GM12878 (cell line): ENCODE data around the gene TRAP1. TPM values are rescaled to one million over a fixed set of nuclear protein-coding genes. Genes with fewer than 3 reads are reported as not detected.

Experiments used
- ATAC-seq: fragments of 200-7000 bp; cut with Tn5 transposase; 3 replicates; pipeline ENCODE4 v1.9.1; 2020; ENCODE audit warnings: mild to moderate bottlenecking, moderate library complexity
- BruUV-seq: library from RNA; stranded (reverse); fragments of 400-500 nt; replicated peaks from 2 replicates; lab custom pipeline; 2021; lab: Mats Ljungman, UMichigan
- CTCF ChIA-PET: fragments of 300-600 bp; sonication (Branson Sonifier 250); formaldehyde crosslinking; extraction: SDS; loops from one replicate; lab custom pipeline; 2021; ENCODE audit warnings: inconsistent platforms; lab: Yijun Ruan, JAX
- POLR2A ChIA-PET: fragments of 350-600 bp; formaldehyde crosslinking; extraction: SDS; loops from one replicate; lab custom pipeline; 2021; ENCODE audit warnings: inconsistent platforms; lab: Charles Lee
- RAD21 ChIA-PET: fragments of 300-600 bp; sonication (Branson Sonifier 250); formaldehyde crosslinking; loops from one replicate; lab custom pipeline; 2023; ENCODE audit warnings: antibody characterized with exemption; ENCODE audit not compliant: unreplicated experiment; lab: Charles Lee
- SMC1A ChIA-PET: fragments of 300-600 bp; sonication (Branson Sonifier 250); formaldehyde crosslinking; loops from one replicate; lab custom pipeline; 2023; ENCODE audit not compliant: unreplicated experiment, uncharacterized antibody; lab: Charles Lee
- DNase-seq: peaks from one replicate; pipeline ENCODE4 v3.0.0-alpha.2; 2011; ENCODE audit warnings: low read depth, low spot score
- FAIRE-seq: peaks from 3 replicates; lab custom pipeline; 2011; peaks lifted over from hg19 to GRCh38; lab: Jason Lieb, UNC
- H2AFZ ChIP-seq: 2 replicates; pipeline ENCODE4 v1.6.0; 2011; ENCODE audit warnings: low read depth, low read length, control low read depth; ENCODE audit not compliant: control insufficient read depth
- H3K27ac ChIP-seq: 2 replicates; pipeline ENCODE4 v1.5.1; 2011; ENCODE audit warnings: control low read depth; ENCODE audit not compliant: control insufficient read depth, insufficient read depth
- H3K27me3 ChIP-seq, 2 experiments: replicated peaks in 1 of 2; 2 replicates each; pipeline versions ENCODE4 v1.6.0 to v1.6.1; 2011; ENCODE audit warnings: low read length in 1 of 2; ENCODE audit not compliant: control insufficient read depth in 2 of 2, insufficient read depth in 2 of 2
- H3K36me3 ChIP-seq, 2 experiments: 2 replicates each; pipeline ENCODE4 v1.5.1; 2011; ENCODE audit warnings: low read length in 1 of 2; ENCODE audit not compliant: control insufficient read depth in 2 of 2, insufficient read depth in 2 of 2
- H3K4me1 ChIP-seq: 2 replicates; pipeline ENCODE4 v1.6.1; 2011; ENCODE audit warnings: mild to moderate bottlenecking, low read length, moderate library complexity, mixed read lengths; ENCODE audit not compliant: control insufficient read depth, insufficient read depth
- H3K4me2 ChIP-seq: 2 replicates; pipeline ENCODE4 v1.6.0; 2011; ENCODE audit warnings: control low read depth; ENCODE audit not compliant: control insufficient read depth, insufficient read depth
- H3K4me3 ChIP-seq: fragments of 200-600 bp; sonication (generic); 2 replicates; pipeline ENCODE4 v1.5.1; 2016
- H3K79me2 ChIP-seq: 2 replicates; pipeline ENCODE4 v1.6.0; 2011; ENCODE audit warnings: low read length; ENCODE audit not compliant: control insufficient read depth, insufficient read depth
- H3K9ac ChIP-seq: 2 replicates; pipeline ENCODE4 v1.8.0; 2011; ENCODE audit warnings: low read length, control low read depth, mixed read lengths; ENCODE audit not compliant: control insufficient read depth, insufficient read depth
- H3K9me3 ChIP-seq: replicated peaks from 3 replicates; pipeline ENCODE4 v1.5.1; 2011; ENCODE audit warnings: mild to moderate bottlenecking, low read length; ENCODE audit not compliant: control insufficient read depth, insufficient read depth
- H4K20me1 ChIP-seq: 2 replicates; pipeline ENCODE4 v1.6.0; 2011; ENCODE audit not compliant: control insufficient read depth, insufficient read depth
- ASH2L ChIP-seq: fragments of 300-600, 200-600 bp; sonication (generic); IDR thresholded peaks from 2 replicates; pipeline ENCODE4 v1.6.1; 2017; ENCODE audit warnings: low read depth, mild to moderate bottlenecking, borderline replicate concordance
- BCL11A ChIP-seq: IDR thresholded peaks from 2 replicates; pipeline ENCODE4 v1.6.1; 2011; ENCODE audit warnings: low read depth, low read length
- CEBPB ChIP-seq, 2 experiments: fragments of 150-350 bp in 1 of 2; IDR thresholded peaks; 2 replicates each; pipeline ENCODE4 v1.6.1; 2012 to 2014; ENCODE audit warnings: low read depth in 2 of 2, low read length in 2 of 2, borderline replicate concordance in 1 of 2, inconsistent platforms in 1 of 2
- CHD2 ChIP-seq: IDR thresholded peaks from 2 replicates; pipeline ENCODE4 v1.6.1; 2011; ENCODE audit warnings: low read depth, low read length, improper control_type of control experiment, borderline replicate concordance
- FOXK2 ChIP-seq: fragments of 450-650 bp; IDR thresholded peaks from 2 replicates; pipeline ENCODE4 v1.6.1; 2017; ENCODE audit warnings: mild to moderate bottlenecking, moderate library complexity
- HDAC2 ChIP-seq: fragments of 200-600 bp; sonication (generic); IDR thresholded peaks from 2 replicates; pipeline ENCODE4 v1.6.1; 2017
- HDAC6 ChIP-seq: fragments of 200-600 bp; sonication (generic); IDR thresholded peaks from one replicate; pipeline ENCODE4 v1.8.0; 2017; ENCODE audit warnings: antibody characterized with exemption; ENCODE audit not compliant: unreplicated experiment
- IRF4 ChIP-seq: IDR thresholded peaks from 2 replicates; pipeline ENCODE4 v1.6.1; 2011; ENCODE audit warnings: low read depth, low read length
- NFIC ChIP-seq: IDR thresholded peaks from 2 replicates; pipeline ENCODE4 v1.6.1; 2012; ENCODE audit warnings: low read depth, mild to moderate bottlenecking, inconsistent platforms, low read length, moderate library complexity
- PAX5 ChIP-seq: IDR thresholded peaks from 2 replicates; pipeline ENCODE4 v1.6.1; 2011; ENCODE audit warnings: low read depth, low read length, borderline replicate concordance
- RAD21 ChIP-seq: IDR thresholded peaks from 2 replicates; pipeline ENCODE4 v1.6.1; 2011; ENCODE audit warnings: mild to moderate bottlenecking, low read depth, low read length, moderate library complexity; ENCODE audit not compliant: insufficient read depth
- RFX5 ChIP-seq: IDR thresholded peaks from 2 replicates; pipeline ENCODE4 v1.6.1; 2011; ENCODE audit warnings: low read depth, low read length, improper control_type of control experiment
- SIX5 ChIP-seq: IDR thresholded peaks from 2 replicates; pipeline ENCODE4 v1.6.1; 2011; ENCODE audit warnings: mild to moderate bottlenecking, low read depth, low read length, moderate library complexity; ENCODE audit not compliant: severe bottlenecking
- SP1 ChIP-seq: IDR thresholded peaks from one replicate; pipeline ENCODE4 v1.6.1; 2011; ENCODE audit warnings: low read depth, low read length
- SPI1 ChIP-seq: IDR thresholded peaks from 2 replicates; pipeline ENCODE4 v1.6.1; 2011; ENCODE audit warnings: low read depth, mild to moderate bottlenecking, low read length, moderate library complexity, borderline replicate concordance; ENCODE audit not compliant: insufficient read depth
- TCF12 ChIP-seq: IDR thresholded peaks from 2 replicates; pipeline ENCODE4 v1.6.1; 2011; ENCODE audit warnings: low read depth, mild to moderate bottlenecking, low read length
- ZNF622 ChIP-seq: fragments of 450-650 bp; IDR thresholded peaks from 2 replicates; pipeline ENCODE4 v1.6.1; 2017; ENCODE audit warnings: mild to moderate bottlenecking, inconsistent platforms
- WGBS: methylation state at CpG from one replicate; pipeline ENCODE4 v1.1.6; 2016; ENCODE audit warnings: low lambda C conversion rate; ENCODE audit not compliant: insufficient replicate concordance, insufficient coverage; ENCODE audit errors: missing lambda C conversion rate; 5-methylcytosine and 5-hydroxymethylcytosine counted together
- in situ Hi-C: fragments of 300-500 bp; cut with MboI; formaldehyde crosslinking; loops from 9 replicates; pipeline ENCODE4 v1.14.3; 2018; ENCODE audit warnings: mixed read lengths
- intact Hi-C: fragments of 100-400 bp; cut with micrococcal nuclease; formaldehyde crosslinking; loops from one replicate; pipeline ENCODE4 v1.14.2; 2022; ENCODE audit not compliant: unreplicated experiment
- polyA plus RNA-seq, 11 experiments: library from polyadenylated mRNA; depleted of rRNA in 4 of 11; unstranded in 6 of 11; stranded (reverse) in 5 of 11; fragments of >200 nt; fragmentation: Nextera tagmentation in 4 of 11; fragmentation: Illumina TruSeq in 1 of 11; extraction: Ambion mirVana in 4 of 11; extraction: Trizol in 1 of 11; gene quantifications; 1 replicate in 1 of 11; 2 replicates in 10 of 11; pipeline versions ENCODE4 v1.2.1 to v1.2.3, GENCODE V29; 2011 to 2016; ENCODE audit warnings: inconsistent platforms in 2 of 11, missing spikeins in 2 of 11, low read depth in 1 of 11
- total RNA-seq, 4 experiments: library from RNA; depleted of rRNA in 3 of 4; stranded (reverse); fragments of >200 nt in 3 of 4; fragmentation: Illumina TruSeq in 1 of 4; extraction: Trizol in 1 of 4; gene quantifications; 2 replicates each; pipeline versions ENCODE4 v1.2.1 to v1.2.3, GENCODE V29; 2013 to 2021
- TF ChIP-seq, protein P1 (sequence below): IDR thresholded peaks from 2 replicates; pipeline ENCODE4 v1.6.1; 2012; ENCODE audit warnings: low read depth, low read length, improper control_type of control experiment
- TF ChIP-seq, protein P2 (sequence below): fragments of 450-650 bp; IDR thresholded peaks from 2 replicates; pipeline ENCODE4 v1.6.1; 2016; ENCODE audit warnings: mild to moderate bottlenecking

The TRAP1 gene
- total and polyA plus RNA-seq, 10 of the 15 experiments (the other 5 are each of a cell fraction or from before 2014, with no cell fraction given), result 16.3 to 442 (median 241) TPM

DNA sequence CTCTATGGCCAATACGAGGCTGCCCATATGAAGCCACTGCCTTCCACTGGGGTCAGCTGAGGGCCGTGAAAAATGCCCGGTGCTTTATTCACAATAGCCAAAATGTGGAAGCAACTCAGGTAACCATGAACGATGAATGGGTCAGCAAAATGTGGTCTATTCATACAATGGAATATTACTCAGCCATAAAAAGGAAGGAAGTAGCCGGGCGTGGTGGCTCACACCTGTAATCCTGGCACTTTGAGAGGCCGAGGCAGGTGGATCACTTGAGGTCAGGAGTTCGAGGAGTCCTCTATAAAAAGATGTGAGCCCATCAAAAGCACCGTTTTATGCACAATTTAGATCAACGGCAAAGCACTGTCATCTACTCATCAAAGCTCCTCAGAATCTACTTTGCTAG, 5.2 kb upstream of the TRAP1 start:
- Histone ChIP-seq H3K9me3 (no peaks in the 10 kb centered on the region), H3K79me2 (peaks cover 5% of the 10 kb centered on the region), H3K36me3 (no peaks in the 10 kb centered on the region; a peak in 2 of 4 replicates), H4K20me1 (no peaks in the 10 kb centered on the region), H3K27me3 (no peaks in the 10 kb centered on the region), H3K9ac (no peak overlapping the region), H3K27ac (no peak overlapping the region), H3K4me2 (no peak overlapping the region), H3K4me3 (no peak overlapping the region), H2AFZ (no peak overlapping the region), H3K4me1 (peaks cover 3% of the 10 kb centered on the region)
- intact Hi-C loops (no loop called here), in situ Hi-C loops (no loop called here)
- DNase-seq, result no peak
- ChIA-PET SMC1A (no interaction called here), CTCF (no interaction called here), RAD21 (no interaction called here), POLR2A (no interaction called here)
- no peak for ATAC-seq
- no TSS peak for BruUV-seq
- TF ChIP-seq, protein P1, sequence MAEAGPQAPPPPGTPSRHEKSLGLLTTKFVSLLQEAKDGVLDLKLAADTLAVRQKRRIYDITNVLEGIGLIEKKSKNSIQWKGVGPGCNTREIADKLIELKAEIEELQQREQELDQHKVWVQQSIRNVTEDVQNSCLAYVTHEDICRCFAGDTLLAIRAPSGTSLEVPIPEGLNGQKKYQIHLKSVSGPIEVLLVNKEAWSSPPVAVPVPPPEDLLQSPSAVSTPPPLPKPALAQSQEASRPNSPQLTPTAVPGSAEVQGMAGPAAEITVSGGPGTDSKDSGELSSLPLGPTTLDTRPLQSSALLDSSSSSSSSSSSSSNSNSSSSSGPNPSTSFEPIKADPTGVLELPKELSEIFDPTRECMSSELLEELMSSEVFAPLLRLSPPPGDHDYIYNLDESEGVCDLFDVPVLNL, result no peak
- TF ChIP-seq SPI1, result no peak
- TF ChIP-seq, protein P2, sequence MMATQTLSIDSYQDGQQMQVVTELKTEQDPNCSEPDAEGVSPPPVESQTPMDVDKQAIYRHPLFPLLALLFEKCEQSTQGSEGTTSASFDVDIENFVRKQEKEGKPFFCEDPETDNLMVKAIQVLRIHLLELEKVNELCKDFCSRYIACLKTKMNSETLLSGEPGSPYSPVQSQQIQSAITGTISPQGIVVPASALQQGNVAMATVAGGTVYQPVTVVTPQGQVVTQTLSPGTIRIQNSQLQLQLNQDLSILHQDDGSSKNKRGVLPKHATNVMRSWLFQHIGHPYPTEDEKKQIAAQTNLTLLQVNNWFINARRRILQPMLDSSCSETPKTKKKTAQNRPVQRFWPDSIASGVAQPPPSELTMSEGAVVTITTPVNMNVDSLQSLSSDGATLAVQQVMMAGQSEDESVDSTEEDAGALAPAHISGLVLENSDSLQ, result no peak
- FAIRE-seq, result no peak
- WGBS, result 64% methylated on average over 10 of the region's 10 CpGs

DNA sequence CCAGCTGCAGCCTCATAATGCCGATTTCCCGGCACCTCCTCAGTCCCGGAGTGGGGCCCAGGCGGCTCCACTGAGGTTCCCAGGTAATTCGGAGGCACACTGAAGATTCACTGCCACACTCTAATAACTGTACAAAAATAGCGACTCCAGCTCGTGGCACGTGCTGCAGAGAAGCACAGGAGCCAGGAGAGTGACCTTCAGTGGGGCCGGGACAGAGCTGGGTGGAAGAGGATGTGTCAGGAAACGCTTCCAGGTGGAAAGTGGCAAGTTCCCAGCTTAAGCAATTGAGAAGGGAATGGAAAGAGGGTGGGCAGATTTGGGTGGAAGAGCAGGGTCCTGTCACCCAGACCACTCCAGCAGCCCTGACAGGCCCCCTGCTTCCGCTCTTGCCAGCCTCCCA, 3.1 kb upstream of the TRAP1 start:
- no peak overlapping the region for H3K4me2 ChIP-seq
- no peak overlapping the region for H3K4me3 ChIP-seq
- ChIA-PET SMC1A (no interaction called here), CTCF (no interaction called here), POLR2A (interaction anchor here (0.5 kb wide), 1 partner anchor 99 kb away, joined by 3 read pairs; no protein-coding TSS in a partner anchor), RAD21 (no interaction called here)
- H3K79me2 ChIP-seq, result peaks cover 25% of the 10 kb centered on the region
- no peaks in the 10 kb centered on the region for H4K20me1 ChIP-seq
- H3K9ac ChIP-seq, result no peak overlapping the region
- H3K27ac ChIP-seq, result no peak overlapping the region
- DNase-seq (no peak), ATAC-seq (no peak), FAIRE-seq (no peak)
- H2AFZ ChIP-seq, result no peak overlapping the region
- peaks cover 3% of the 10 kb centered on the region for H3K4me1 ChIP-seq
- no TSS peak for BruUV-seq
- in situ Hi-C loops, result no loop called here
- 81% methylated on average over 11 of the region's 11 CpGs for WGBS
- H3K27me3 ChIP-seq, result no peaks in the 10 kb centered on the region
- intact Hi-C loops, result no loop called here
- H3K9me3 ChIP-seq, result no peaks in the 10 kb centered on the region
- no peaks in the 10 kb centered on the region for H3K36me3 ChIP-seq
- TF ChIP-seq SIX5 (no peak), CHD2 (no peak), ZNF622 (no peak), BCL11A (no peak), HDAC6 (no peak), CEBPB (IDR thresholded peaks at IDR 0.05; ENCODE audit: borderline replicate concordance in 1 of 2, low read depth in 2 of 2, low read length in 2 of 2) (no peak), HDAC2 (no peak), FOXK2 (no peak), RFX5 (no peak), SPI1 (no peak), RAD21 (no peak), IRF4 (no peak), SP1 (no peak), TCF12 (no peak), PAX5 (no peak), NFIC (no peak), ASH2L (no peak)
